HepG2 (cell line): ENCODE results near the gene NUDT13. TPM values are rescaled to one million over a fixed set of nuclear protein-coding genes. Genes with fewer than 3 reads are reported as not detected.
A peak's percentile ranks its signal among the peaks of the same experiment; 100 is the strongest.

Experiments
- AHR ChIP-seq: IDR thresholded peaks from 2 replicates; pipeline ENCODE4 v1.6.1; 2018; ENCODE audit warnings: missing genetic modification reagents, missing compliant biosample characterization
- ASH2L ChIP-seq: fragments of 300-600, 200-600 bp; sonication (generic); IDR thresholded peaks from 2 replicates; pipeline ENCODE4 v1.7.0; 2017; ENCODE audit warnings: low read depth, mild to moderate bottlenecking, moderate library complexity, mixed read lengths, low read length; ENCODE audit not compliant: insufficient read length
- EP300 ChIP-seq, 3 experiments: sonication (generic) in 1 of 3; formaldehyde crosslinking in 1 of 3; IDR thresholded peaks; 2 replicates each; pipeline versions ENCODE4 v1.5.1 to v1.6.1; 2011 to 2020; ENCODE audit warnings: low read depth in 2 of 3, low read length in 2 of 3, borderline replicate concordance in 1 of 3, improper control_type of control experiment in 1 of 3, mild to moderate bottlenecking in 1 of 3, missing genetic modification reagents in 1 of 3, moderate library complexity in 1 of 3
- ERF ChIP-seq: IDR thresholded peaks from 2 replicates; pipeline ENCODE4 v1.6.1; 2018; ENCODE audit warnings: missing biosample characterization, missing genetic modification reagents
- FOXO1 ChIP-seq: sonication (generic); formaldehyde crosslinking; IDR thresholded peaks from 2 replicates; pipeline ENCODE4 v1.4.0; 2020; ENCODE audit warnings: missing genetic modification reagents
- GMEB2 ChIP-seq: IDR thresholded peaks from 2 replicates; pipeline ENCODE4 v1.6.1; 2016; ENCODE audit warnings: missing biosample characterization, missing genetic modification reagents, low read depth
- KAT8 ChIP-seq: IDR thresholded peaks from 2 replicates; pipeline ENCODE4 v1.6.1; 2016; ENCODE audit warnings: missing genetic modification reagents, missing compliant biosample characterization
- MIXL1 ChIP-seq: IDR thresholded peaks from 2 replicates; pipeline ENCODE4 v1.6.1; 2016
- PATZ1 ChIP-seq: sonication (generic); formaldehyde crosslinking; IDR thresholded peaks from 2 replicates; pipeline ENCODE4 v1.4.0; 2020; ENCODE audit warnings: missing genetic modification reagents
- PBX3 ChIP-seq: sonication (generic); formaldehyde crosslinking; IDR thresholded peaks from 2 replicates; pipeline ENCODE4 v1.8.1; 2023; ENCODE audit warnings: missing genetic modification reagents, inconsistent platforms, borderline replicate concordance
- RXRB ChIP-seq: IDR thresholded peaks from 2 replicates; pipeline ENCODE4 v1.6.1; 2016; ENCODE audit warnings: borderline replicate concordance, missing genetic modification reagents, missing compliant biosample characterization
- SOX13 ChIP-seq, 3 experiments: fragments of 450-650 bp in 1 of 3; sonication (generic) in 1 of 3; formaldehyde crosslinking in 1 of 3; IDR thresholded peaks in 2 of 3; conservative IDR thresholded peaks in 1 of 3; 2 replicates each; pipeline versions ENCODE4 v1.5.0 to v1.6.1; 2016 to 2020; ENCODE audit warnings: antibody characterized with exemption in 1 of 3, mild to moderate bottlenecking in 1 of 3, missing compliant biosample characterization in 1 of 3, missing genetic modification reagents in 1 of 3, moderate library complexity in 1 of 3
- TCF7 ChIP-seq: sonication (generic); IDR thresholded peaks from 2 replicates; pipeline ENCODE4 v1.6.1; 2016; ENCODE audit warnings: antibody characterized with exemption, low read depth
- THYN1 ChIP-seq: sonication (generic); formaldehyde crosslinking; IDR thresholded peaks from 2 replicates; pipeline ENCODE4 v1.8.1; 2023; ENCODE audit warnings: low read depth, mild to moderate bottlenecking, moderate library complexity, missing genetic modification reagents, borderline replicate concordance
- ZNF430 ChIP-seq: sonication (generic); formaldehyde crosslinking; IDR thresholded peaks from 2 replicates; pipeline ENCODE4 v1.9.0; 2021; ENCODE audit warnings: mild to moderate bottlenecking, missing genetic modification reagents
- ZNF710 ChIP-seq: sonication (generic); formaldehyde crosslinking; IDR thresholded peaks from 2 replicates; pipeline ENCODE4 v1.5.0; 2020; ENCODE audit warnings: mild to moderate bottlenecking, missing genetic modification reagents, borderline replicate concordance
- ZNF878 ChIP-seq: sonication (generic); formaldehyde crosslinking; IDR thresholded peaks from 2 replicates; pipeline ENCODE4 v1.8.1; 2023; ENCODE audit warnings: mild to moderate bottlenecking, missing genetic modification reagents, moderate library complexity
- ZZZ3 ChIP-seq: sonication (generic); formaldehyde crosslinking; IDR thresholded peaks from 2 replicates; pipeline ENCODE4 v1.4.0; 2020; ENCODE audit warnings: missing genetic modification reagents, mild to moderate bottlenecking, borderline replicate concordance
- polyA plus RNA-seq, 8 experiments: library from polyadenylated mRNA; depleted of rRNA in 3 of 8; stranded (reverse) in 7 of 8; unstranded in 1 of 8; fragments of >200 nt; fragmentation: Illumina TruSeq in 4 of 8; extraction: Trizol in 4 of 8; gene quantifications; 2 replicates each; pipeline versions ENCODE4 v1.2.1 to v1.2.3, GENCODE V29; 2011 to 2016; ENCODE audit warnings: low read depth in 4 of 8, missing spikeins in 1 of 8, mixed read lengths in 1 of 8; ENCODE audit not compliant: insufficient read depth in 1 of 8
- total RNA-seq, 5 experiments: library from RNA; depleted of rRNA; stranded (reverse); fragments of >200 nt; fragmentation: Illumina TruSeq; extraction: Trizol; gene quantifications; 2 replicates each; pipeline ENCODE4 v1.2.3, GENCODE V29; 2016; ENCODE audit warnings: low read depth in 1 of 5
- TF ChIP-seq, protein P1 (sequence below): sonication (generic); formaldehyde crosslinking; IDR thresholded peaks from 2 replicates; pipeline ENCODE4 v1.4.0; 2020; ENCODE audit warnings: missing genetic modification reagents

Gene NUDT13
- total and polyA plus RNA-seq, 2 of the 13 experiments (the other 11 are each of a cell fraction or from before 2014, with no cell fraction given): 4.2 to 6.5 TPM

DNA sequence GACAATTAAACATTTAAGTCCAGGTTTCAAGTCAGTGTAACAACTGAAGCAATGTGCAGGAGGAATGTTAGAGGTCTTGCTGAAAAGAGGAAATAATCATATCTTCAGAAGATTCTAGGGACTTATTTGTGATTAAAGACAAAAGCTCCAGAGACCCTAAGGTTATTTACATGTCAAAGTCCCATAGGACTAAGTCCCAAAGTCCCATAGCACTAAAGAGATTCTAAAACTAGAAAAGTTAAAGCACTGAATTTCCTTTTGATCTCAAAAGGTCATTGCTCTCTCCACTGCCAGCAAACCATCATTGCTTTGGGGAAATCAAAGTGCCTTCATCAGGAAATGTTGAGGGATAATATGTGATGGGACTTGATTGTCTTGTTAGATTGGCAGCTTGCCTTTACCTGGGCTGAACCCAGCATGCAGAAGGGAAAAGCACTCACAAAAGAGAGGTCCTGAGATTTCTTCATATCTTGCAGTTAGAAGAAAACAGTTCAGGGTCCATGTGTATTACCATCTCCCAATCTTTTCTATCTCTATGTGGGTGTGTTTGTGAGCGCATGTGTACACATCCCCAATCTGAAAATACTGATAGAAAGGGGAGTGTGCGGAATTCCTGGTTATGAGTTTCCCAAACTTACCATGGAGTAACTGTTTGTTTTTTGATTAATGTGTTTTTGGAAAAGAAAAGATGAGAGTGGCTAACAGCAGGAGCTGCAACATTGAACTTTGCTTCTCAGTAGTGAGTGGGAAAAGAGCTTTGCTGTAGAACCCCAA, 21.8 kb downstream of the NUDT13 start (continued):
- TF ChIP-seq FOXO1 (CRISPR knock-in tag) (peak; percentile 96), AHR (CRISPR knock-in tag) (no peak), TCF7 (peak; percentile 72), SOX13 (IDR thresholded peaks at IDR 0.05) (no peak), SOX13 (CRISPR knock-in tag; conservative IDR thresholded peaks at IDR 0.05 in 1 of 2, IDR thresholded peaks at IDR 0.05 in 1 of 2) (peak in 1 of 2 experiments; percentile 91; a peak in 2 of 4 replicates), ZNF430 (CRISPR knock-in tag) (peak; percentile 32; the same call in 1 of the 2 replicates), MIXL1 (CRISPR knock-in tag) (peak; percentile 63; the same call in 1 of the 2 replicates), PBX3 (CRISPR knock-in tag) (no peak), KAT8 (peak; percentile 71; the same call in 1 of the 2 replicates), ZNF710 (CRISPR knock-in tag) (peak; percentile 82; the same call in 1 of the 2 replicates), GMEB2 (CRISPR knock-in tag) (no peak), ERF (peak; percentile 52; the same call in 1 of the 2 replicates), EP300 (IDR thresholded peaks at IDR 0.05; ENCODE audit: low read depth in 2 of 2, low read length in 2 of 2) (peak in 1 of 2 experiments; percentile 92; a peak in 2 of 4 replicates), EP300 (CRISPR knock-in tag; IDR thresholded peaks at IDR 0.05; ENCODE audit: borderline replicate concordance) (peak; percentile 92), ZZZ3 (CRISPR knock-in tag) (no peak), PATZ1 (CRISPR knock-in tag) (peak; percentile 57; the same call in 1 of the 2 replicates), ASH2L (peak; percentile 85), ZNF878 (CRISPR knock-in tag) (peak; percentile 73; the same call in 1 of the 2 replicates), THYN1 (CRISPR knock-in tag) (no peak), RXRB (CRISPR knock-in tag) (peak; percentile 96)
- TF ChIP-seq, protein P1, sequence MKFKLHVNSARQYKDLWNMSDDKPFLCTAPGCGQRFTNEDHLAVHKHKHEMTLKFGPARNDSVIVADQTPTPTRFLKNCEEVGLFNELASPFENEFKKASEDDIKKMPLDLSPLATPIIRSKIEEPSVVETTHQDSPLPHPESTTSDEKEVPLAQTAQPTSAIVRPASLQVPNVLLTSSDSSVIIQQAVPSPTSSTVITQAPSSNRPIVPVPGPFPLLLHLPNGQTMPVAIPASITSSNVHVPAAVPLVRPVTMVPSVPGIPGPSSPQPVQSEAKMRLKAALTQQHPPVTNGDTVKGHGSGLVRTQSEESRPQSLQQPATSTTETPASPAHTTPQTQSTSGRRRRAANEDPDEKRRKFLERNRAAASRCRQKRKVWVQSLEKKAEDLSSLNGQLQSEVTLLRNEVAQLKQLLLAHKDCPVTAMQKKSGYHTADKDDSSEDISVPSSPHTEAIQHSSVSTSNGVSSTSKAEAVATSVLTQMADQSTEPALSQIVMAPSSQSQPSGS (CRISPR knock-in tag): no peak
